Endodermal cell (in vitro differentiated cells): ENCODE data around the gene LRFN5. TPM values are rescaled to one million over a fixed set of nuclear protein-coding genes. Genes with fewer than 3 reads are reported as not detected.

Experiments
- DNase-seq: peaks from one replicate; pipeline ENCODE4 v3.0.0-alpha.2; 2017
- H3K27ac ChIP-seq: 2 replicates; pipeline ENCODE4 v1.5.1; 2013; ENCODE audit warnings: mild to moderate bottlenecking, low read depth, low read length, moderate library complexity
- H3K27me3 ChIP-seq: 2 replicates; pipeline ENCODE4 v1.6.1; 2013; ENCODE audit warnings: mild to moderate bottlenecking, low read length, moderate library complexity; ENCODE audit not compliant: insufficient read depth, control insufficient read depth, poor library complexity, severe bottlenecking
- H3K36me3 ChIP-seq: 2 replicates; pipeline ENCODE4 v1.7.0; 2013; ENCODE audit warnings: mild to moderate bottlenecking, low read length, moderate library complexity; ENCODE audit not compliant: control insufficient read depth, insufficient read depth
- H3K4me1 ChIP-seq: one replicate; pipeline ENCODE4 v1.7.0; 2013; ENCODE audit warnings: low read length; ENCODE audit not compliant: control insufficient read depth, insufficient read depth
- H3K4me3 ChIP-seq: 2 replicates; pipeline ENCODE4 v1.5.1; 2013; ENCODE audit warnings: mild to moderate bottlenecking, low read length, moderate library complexity
- H3K9ac ChIP-seq: 2 replicates; pipeline ENCODE4 v1.6.1; 2013; ENCODE audit warnings: mild to moderate bottlenecking, low read length, moderate library complexity; ENCODE audit not compliant: poor library complexity, severe bottlenecking; ENCODE audit errors: extremely low read depth
- H3K9me3 ChIP-seq: 2 replicates; pipeline ENCODE4 v1.6.1; 2013; ENCODE audit warnings: mild to moderate bottlenecking, low read length, moderate library complexity; ENCODE audit not compliant: control insufficient read depth
- H3K27ac Mint-ChIP-seq: 2 replicates; pipeline ENCODE4 v1.8.0; 2020; ENCODE audit warnings: mixed read lengths
- H3K27me3 Mint-ChIP-seq: 2 replicates; pipeline ENCODE4 v1.8.0; 2021; ENCODE audit warnings: mild to moderate bottlenecking, mixed read lengths; ENCODE audit not compliant: insufficient read depth
- H3K36me3 Mint-ChIP-seq: 2 replicates; pipeline ENCODE4 v1.8.0; 2020; ENCODE audit warnings: low read depth, mixed read lengths
- H3K4me1 Mint-ChIP-seq: 2 replicates; pipeline ENCODE4 v1.8.0; 2020; ENCODE audit warnings: mixed read lengths
- H3K4me3 Mint-ChIP-seq: 2 replicates; pipeline ENCODE4 v1.8.0; 2020; ENCODE audit warnings: mild to moderate bottlenecking, moderate library complexity, mixed read lengths
- H3K9me3 Mint-ChIP-seq: 2 replicates; pipeline ENCODE4 v1.8.0; 2020; ENCODE audit warnings: mild to moderate bottlenecking, mixed read lengths
- CTCF ChIP-seq: fragments of 200-600 bp; sonication (generic); conservative IDR thresholded peaks from 2 replicates; pipeline ENCODE4 v1.5.0; 2021; ENCODE audit warnings: antibody characterized with exemption, mild to moderate bottlenecking
- WGBS, 2 experiments: methylation state at CpG; one replicate each; pipeline versions ENCODE4 v1.1.5 to v1.1.7; 2013; ENCODE audit warnings: missing lambda C conversion rate in 2 of 2, mixed read lengths in 1 of 2; ENCODE audit not compliant: insufficient coverage in 1 of 2, insufficient read length in 1 of 2; 5-methylcytosine and 5-hydroxymethylcytosine counted together
- total RNA-seq, 2 donors: library from RNA; stranded (reverse); fragmentation: NEBNext Ultra II Directional in 1 of 2; extraction: Animal tissue kit (Norgen Biotek cat#: 25700) in 1 of 2; gene quantifications; 2 replicates in 1 of 2; 3 replicates in 1 of 2; pipeline ENCODE4 v1.2.1, GENCODE V29; 2021

The LRFN5 gene
- total RNA-seq, 2 donors from 2014 or later = 1.4 to 3.2 TPM

- Histone ChIP-seq H3K4me3 (no peak overlapping the region), H3K9ac (no peak overlapping the region), H3K27ac (no peak overlapping the region), H3K9me3 (no peaks in the 10 kb centered on the region), H3K4me1 (no peaks in the 10 kb centered on the region), H3K36me3 (no peaks in the 10 kb centered on the region), H3K27me3 (no peaks in the 10 kb centered on the region)
- no peak overlapping the region for H3K4me3 Mint-ChIP-seq
- TF ChIP-seq CTCF = no peak
- H3K36me3 Mint-ChIP-seq = no peaks in the 10 kb centered on the region
- WGBS, 2 experiments = 87 to 96% methylated on average over 5 to 8 of the region's 8 CpGs
- no peaks in the 10 kb centered on the region for H3K4me1 Mint-ChIP-seq
- no peaks in the 10 kb centered on the region for H3K27me3 Mint-ChIP-seq
- peak overlapping the region; percentile 28 for H3K27ac Mint-ChIP-seq
- DNase-seq = no peak
- no peaks in the 10 kb centered on the region for H3K9me3 Mint-ChIP-seq
These were observed 284.9 kb downstream of the LRFN5 start for GRCh38 chr14:41891624-41892023.

DNA sequence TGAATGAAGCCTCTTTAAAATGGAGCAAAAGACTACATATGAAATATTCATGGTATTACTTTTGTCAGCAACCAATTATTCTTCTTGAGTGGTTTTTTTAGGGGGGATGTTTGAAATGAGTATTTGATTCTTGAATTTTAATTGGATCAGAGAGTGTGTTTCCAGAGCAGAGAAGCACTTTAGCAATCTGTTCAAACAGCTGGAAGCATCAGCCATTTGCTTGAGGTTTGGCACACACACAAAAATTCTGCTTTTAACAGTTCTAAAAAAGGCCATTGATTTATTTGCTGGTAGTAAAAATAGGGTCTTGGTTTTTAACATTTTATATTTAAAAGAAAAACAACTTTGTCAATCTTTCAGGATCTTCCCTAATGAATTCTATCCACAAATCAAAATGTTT lies 292.7 kb downstream of the LRFN5 start:
- Mint-ChIP-seq H3K4me1 (peaks cover 1% of the 10 kb centered on the region), H3K4me3 (no peak overlapping the region), H3K27ac (no peak overlapping the region), H3K27me3 (no peaks in the 10 kb centered on the region), H3K36me3 (no peaks in the 10 kb centered on the region), H3K9me3 (no peaks in the 10 kb centered on the region)
- no peak overlapping the region for H3K27ac ChIP-seq
- no peak for DNase-seq
- TF ChIP-seq CTCF = no peak
- no peaks in the 10 kb centered on the region for H3K9me3 ChIP-seq
- H3K9ac ChIP-seq = no peak overlapping the region
- H3K4me3 ChIP-seq = no peak overlapping the region
- H3K4me1 ChIP-seq = no peaks in the 10 kb centered on the region
- H3K27me3 ChIP-seq = no peaks in the 10 kb centered on the region
- H3K36me3 ChIP-seq = no peaks in the 10 kb centered on the region

GRCh38 chr14:41900644-41901043 lies 294.0 kb downstream of the LRFN5 start:
- H3K9me3 Mint-ChIP-seq = no peaks in the 10 kb centered on the region
- no peaks in the 10 kb centered on the region for H3K36me3 Mint-ChIP-seq
- no peak overlapping the region for H3K4me3 Mint-ChIP-seq
- Histone ChIP-seq H3K27me3 (no peaks in the 10 kb centered on the region), H3K27ac (no peak overlapping the region), H3K36me3 (no peaks in the 10 kb centered on the region), H3K4me3 (no peak overlapping the region), H3K9ac (no peak overlapping the region), H3K4me1 (no peaks in the 10 kb centered on the region), H3K9me3 (no peaks in the 10 kb centered on the region)
- no peaks in the 10 kb centered on the region for H3K27me3 Mint-ChIP-seq
- DNase-seq = no peak
- 88 to 94% methylated on average over 2 to 4 of the region's 4 CpGs for WGBS, 2 experiments
- no peak overlapping the region for H3K27ac Mint-ChIP-seq
- TF ChIP-seq CTCF = no peak
- H3K4me1 Mint-ChIP-seq = peaks cover 1% of the 10 kb centered on the region
